ENCODE data around the gene SCFD2. TPM values are rescaled to one million over a fixed set of nuclear protein-coding genes. Genes with fewer than 3 reads are reported as not detected.

The SCFD2 gene
- total RNA-seq, 4 donors from 2014 or later = 14.3 to 37.8 (median 27.7) TPM

GRCh38 chr4:52941450-52941849 is 424.4 kb downstream of the SCFD2 start:
- no peak overlapping the region for H3K4me3 ChIP-seq
- TF ChIP-seq CTCF (IDR thresholded peaks at IDR 0.05) (no peak), POLR2A (IDR thresholded peaks at IDR 0.05) (no peak)
- no peaks in the 10 kb centered on the region for H3K27me3 ChIP-seq
- WGBS, 2 donors = 84 to 100% methylated on average over 2 to 3 of the region's 3 CpGs
- H3K4me1 ChIP-seq = no peaks in the 10 kb centered on the region
- H3K9me3 ChIP-seq = no peaks in the 10 kb centered on the region
- DNase-seq = no peak
- intact Hi-C loops (cut with DNase I) = no loop called here
- no peak overlapping the region for H3K27ac ChIP-seq
- H3K36me3 ChIP-seq = no peaks in the 10 kb centered on the region

- Histone ChIP-seq H3K9me3 (no peaks in the 10 kb centered on the region), H3K4me1 (no peaks in the 10 kb centered on the region), H3K4me3 (no peak overlapping the region), H3K27me3 (no peaks in the 10 kb centered on the region), H3K27ac (no peak overlapping the region), H3K36me3 (no peaks in the 10 kb centered on the region)
- 85 to 88% methylated on average over 1 to 2 of the region's 2 CpGs for WGBS, 2 donors
- intact Hi-C loops (cut with DNase I) = loop anchor here (10.0 kb wide), 1 partner anchor 65 kb away; no protein-coding TSS in a partner anchor
- DNase-seq = no peak
- TF ChIP-seq CTCF (IDR thresholded peaks at IDR 0.05) (no peak), POLR2A (IDR thresholded peaks at IDR 0.05) (no peak)
Observed at GRCh38 chr4:52939739-52940138, 426.1 kb downstream of the SCFD2 start.

GRCh38 chr4:52939325-52939724 is 426.5 kb downstream of the SCFD2 start:
- H3K27me3 ChIP-seq = no peaks in the 10 kb centered on the region
- no peak overlapping the region for H3K27ac ChIP-seq
- H3K9me3 ChIP-seq = no peaks in the 10 kb centered on the region
- DNase-seq = no peak
- no peak for TF ChIP-seq POLR2A (IDR thresholded peaks at IDR 0.05)
- TF ChIP-seq CTCF (IDR thresholded peaks at IDR 0.05) = no peak
- H3K4me3 ChIP-seq = no peak overlapping the region
- intact Hi-C loops (cut with DNase I) = loop anchor here (10.0 kb wide), 1 partner anchor 65 kb away; no protein-coding TSS in a partner anchor
- WGBS, 2 donors = 75 to 87% methylated on average over 1 of the region's 1 CpG
- no peaks in the 10 kb centered on the region for H3K36me3 ChIP-seq
- no peaks in the 10 kb centered on the region for H3K4me1 ChIP-seq

- no peak for DNase-seq
- no peaks in the 10 kb centered on the region for H3K4me1 ChIP-seq
- TF ChIP-seq POLR2A (IDR thresholded peaks at IDR 0.05) (no peak), CTCF (IDR thresholded peaks at IDR 0.05) (no peak)
- no peak overlapping the region for H3K4me3 ChIP-seq
- no peak overlapping the region for H3K27ac ChIP-seq
- H3K36me3 ChIP-seq = no peaks in the 10 kb centered on the region
- no peaks in the 10 kb centered on the region for H3K27me3 ChIP-seq
- H3K9me3 ChIP-seq = no peaks in the 10 kb centered on the region
- WGBS, 2 donors = 57 to 94% methylated on average over 1 of the region's 1 CpG
- intact Hi-C loops (cut with DNase I) = loop anchor here (10.0 kb wide), 1 partner anchor 63 kb away; no protein-coding TSS in a partner anchor
Observed at GRCh38 chr4:52937829-52938228, 428.0 kb downstream of the SCFD2 start.

- DNase-seq = no peak
- Histone ChIP-seq H3K27ac (no peak overlapping the region), H3K4me1 (no peaks in the 10 kb centered on the region), H3K27me3 (no peaks in the 10 kb centered on the region), H3K9me3 (no peaks in the 10 kb centered on the region), H3K36me3 (no peaks in the 10 kb centered on the region), H3K4me3 (no peak overlapping the region)
- 90 to 92% methylated on average over 2 of the region's 2 CpGs for WGBS, 2 donors
- TF ChIP-seq CTCF (IDR thresholded peaks at IDR 0.05) (no peak), POLR2A (IDR thresholded peaks at IDR 0.05) (no peak)
- intact Hi-C loops (cut with DNase I) = loop anchor here (10.0 kb wide), 1 partner anchor 62 kb away; no protein-coding TSS in a partner anchor
Observed at GRCh38 chr4:52936729-52937128, 429.1 kb downstream of the SCFD2 start.
